NB4 (cell line): ENCODE results near the gene RASGRP1.
A peak's percentile ranks its signal among the peaks of the same experiment; 100 is the strongest.

Experiments
- DNase-seq: peaks from one replicate; pipeline ENCODE4 v3.0.0; 2010; ENCODE audit warnings: low read depth
- H3K4me3 ChIP-seq: one replicate; pipeline ENCODE4 v1.5.1; 2011; ENCODE audit warnings: mild to moderate bottlenecking, low read depth, low read length, moderate library complexity
- CTCF ChIP-seq: IDR thresholded peaks from one replicate; pipeline ENCODE4 v1.5.1; 2012; ENCODE audit warnings: low read depth, low read length
- MAX ChIP-seq: IDR thresholded peaks from 2 replicates; pipeline ENCODE4 v1.6.1; 2011; ENCODE audit warnings: low read depth, low read length
- MYC ChIP-seq: IDR thresholded peaks from 2 replicates; pipeline ENCODE4 v1.6.1; 2011; ENCODE audit warnings: low read depth, low read length
- POLR2A ChIP-seq: IDR thresholded peaks from 2 replicates; pipeline ENCODE4 v1.6.1; 2011; ENCODE audit warnings: mild to moderate bottlenecking; ENCODE audit not compliant: insufficient read length; ENCODE audit errors: extremely low read depth

Gene RASGRP1

GRCh38 chr15:38474155-38474757 is 90.4 kb downstream of the RASGRP1 start:
- TF ChIP-seq MYC (0 out of 2 replicates have a peak, but pooled peaks have one; percentile 17), POLR2A (no peak), CTCF (peak; percentile 47), MAX (no peak)
- peak; percentile 66 for DNase-seq
- no peak overlapping the region for H3K4me3 ChIP-seq

- no peak for DNase-seq
- TF ChIP-seq MYC (no peak), MAX (no peak), POLR2A (no peak), CTCF (no peak)
- no peak overlapping the region for H3K4me3 ChIP-seq
These were observed 92.6 kb downstream of the RASGRP1 start for GRCh38 chr15:38471974-38472373.

- TF ChIP-seq MYC: no peak
- TF ChIP-seq CTCF: no peak
- no peak for TF ChIP-seq POLR2A
- TF ChIP-seq MAX: no peak
- no peak for DNase-seq
- H3K4me3 ChIP-seq: no peak overlapping the region
These were observed 93.8 kb downstream of the RASGRP1 start for GRCh38 chr15:38470816-38471215.

GRCh38 chr15:38464675-38465074 is 99.9 kb downstream of the RASGRP1 start:
- TF ChIP-seq POLR2A: no peak
- TF ChIP-seq MYC: no peak
- TF ChIP-seq MAX: no peak
- no peak overlapping the region for H3K4me3 ChIP-seq
- no peak for DNase-seq

GRCh38 chr15:38463893-38464292 is 100.7 kb downstream of the RASGRP1 start:
- DNase-seq: no peak
- no peak overlapping the region for H3K4me3 ChIP-seq
- TF ChIP-seq MYC: no peak
- TF ChIP-seq MAX: no peak
- no peak for TF ChIP-seq CTCF
- TF ChIP-seq POLR2A: no peak

DNA sequence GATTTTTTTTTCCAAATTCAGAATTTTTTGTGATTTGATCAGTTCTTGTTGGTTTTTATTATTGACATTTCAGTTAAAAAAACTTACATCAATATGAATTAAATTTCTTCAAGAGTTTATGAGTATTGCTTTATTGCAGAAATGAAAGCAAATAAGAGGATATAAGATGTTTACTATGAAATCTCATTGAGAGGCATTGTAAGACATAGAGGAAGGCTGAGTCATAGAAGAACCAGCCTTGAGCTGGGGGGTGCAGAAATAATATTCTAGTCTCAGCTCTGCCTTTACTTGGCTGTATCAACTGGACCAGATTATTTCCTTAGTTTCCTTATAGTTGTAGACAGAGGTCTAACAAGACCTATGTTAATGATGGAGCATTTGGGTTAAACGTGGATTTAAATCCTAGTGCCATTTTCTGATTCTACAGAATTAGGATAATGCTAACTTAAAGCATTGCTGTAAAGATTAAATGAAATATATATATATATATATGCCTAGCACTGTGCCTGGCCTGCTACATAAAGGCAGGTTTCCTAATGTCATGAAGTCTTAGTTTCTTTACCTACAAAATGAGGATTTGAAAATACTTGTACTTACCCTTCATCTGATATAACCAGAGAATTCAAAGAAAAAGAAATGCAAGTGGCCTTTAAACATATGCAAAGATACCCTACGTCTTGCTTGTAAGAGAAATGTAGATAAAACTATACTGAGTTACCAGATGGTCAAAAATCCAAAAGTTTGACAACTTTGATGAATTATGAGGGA is 103.4 kb downstream of the RASGRP1 start:
- H3K4me3 ChIP-seq: no peak overlapping the region
- DNase-seq: no peak
- TF ChIP-seq POLR2A: no peak
- TF ChIP-seq MYC: no peak
- no peak for TF ChIP-seq CTCF
- TF ChIP-seq MAX: no peak
